Epithelial cell of esophagus (primary cell): ENCODE data around the gene GLI2.

Experiments used
- DNase-seq: peaks from one replicate; pipeline ENCODE4 v3.0.0; 2010; ENCODE audit warnings: low read depth
- H3K4me3 ChIP-seq: 2 replicates; pipeline ENCODE4 v1.5.1; 2011; ENCODE audit warnings: mild to moderate bottlenecking, low read length, control low read depth
- TF ChIP-seq, protein P1 (sequence below): IDR thresholded peaks from 2 replicates; pipeline ENCODE4 v1.5.1; 2011; ENCODE audit warnings: low read depth, mild to moderate bottlenecking, low read length, control low read depth, inconsistent platforms; ENCODE audit not compliant: insufficient read depth; ENCODE audit errors: missing control alignments

Gene GLI2

GRCh38 chr2:120729406-120730399 lies 6.0 kb upstream of the GLI2 start:
- TF ChIP-seq, protein P1, sequence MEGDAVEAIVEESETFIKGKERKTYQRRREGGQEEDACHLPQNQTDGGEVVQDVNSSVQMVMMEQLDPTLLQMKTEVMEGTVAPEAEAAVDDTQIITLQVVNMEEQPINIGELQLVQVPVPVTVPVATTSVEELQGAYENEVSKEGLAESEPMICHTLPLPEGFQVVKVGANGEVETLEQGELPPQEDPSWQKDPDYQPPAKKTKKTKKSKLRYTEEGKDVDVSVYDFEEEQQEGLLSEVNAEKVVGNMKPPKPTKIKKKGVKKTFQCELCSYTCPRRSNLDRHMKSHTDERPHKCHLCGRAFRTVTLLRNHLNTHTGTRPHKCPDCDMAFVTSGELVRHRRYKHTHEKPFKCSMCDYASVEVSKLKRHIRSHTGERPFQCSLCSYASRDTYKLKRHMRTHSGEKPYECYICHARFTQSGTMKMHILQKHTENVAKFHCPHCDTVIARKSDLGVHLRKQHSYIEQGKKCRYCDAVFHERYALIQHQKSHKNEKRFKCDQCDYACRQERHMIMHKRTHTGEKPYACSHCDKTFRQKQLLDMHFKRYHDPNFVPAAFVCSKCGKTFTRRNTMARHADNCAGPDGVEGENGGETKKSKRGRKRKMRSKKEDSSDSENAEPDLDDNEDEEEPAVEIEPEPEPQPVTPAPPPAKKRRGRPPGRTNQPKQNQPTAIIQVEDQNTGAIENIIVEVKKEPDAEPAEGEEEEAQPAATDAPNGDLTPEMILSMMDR: no peak
- no peak overlapping the region for H3K4me3 ChIP-seq
- peak; percentile 72 for DNase-seq

- TF ChIP-seq, protein P1: no peak
Observed at GRCh38 chr2:120731175-120731574, 4.5 kb upstream of the GLI2 start.

GRCh38 chr2:120732506-120733237 lies 3.0 kb upstream of the GLI2 start:
- no peak for DNase-seq
- H3K4me3 ChIP-seq: no peak overlapping the region
- TF ChIP-seq, protein P1: no peak

More at GRCh38 chr2:120731175-120731574, 4.5 kb upstream of the GLI2 start:
- DNase-seq: no peak
- no peak overlapping the region for H3K4me3 ChIP-seq

GRCh38 chr2:120733238-120733932 lies 2.3 kb upstream of the GLI2 start:
- TF ChIP-seq, protein P1: no peak
- no peak for DNase-seq
- no peak overlapping the region for H3K4me3 ChIP-seq

DNA sequence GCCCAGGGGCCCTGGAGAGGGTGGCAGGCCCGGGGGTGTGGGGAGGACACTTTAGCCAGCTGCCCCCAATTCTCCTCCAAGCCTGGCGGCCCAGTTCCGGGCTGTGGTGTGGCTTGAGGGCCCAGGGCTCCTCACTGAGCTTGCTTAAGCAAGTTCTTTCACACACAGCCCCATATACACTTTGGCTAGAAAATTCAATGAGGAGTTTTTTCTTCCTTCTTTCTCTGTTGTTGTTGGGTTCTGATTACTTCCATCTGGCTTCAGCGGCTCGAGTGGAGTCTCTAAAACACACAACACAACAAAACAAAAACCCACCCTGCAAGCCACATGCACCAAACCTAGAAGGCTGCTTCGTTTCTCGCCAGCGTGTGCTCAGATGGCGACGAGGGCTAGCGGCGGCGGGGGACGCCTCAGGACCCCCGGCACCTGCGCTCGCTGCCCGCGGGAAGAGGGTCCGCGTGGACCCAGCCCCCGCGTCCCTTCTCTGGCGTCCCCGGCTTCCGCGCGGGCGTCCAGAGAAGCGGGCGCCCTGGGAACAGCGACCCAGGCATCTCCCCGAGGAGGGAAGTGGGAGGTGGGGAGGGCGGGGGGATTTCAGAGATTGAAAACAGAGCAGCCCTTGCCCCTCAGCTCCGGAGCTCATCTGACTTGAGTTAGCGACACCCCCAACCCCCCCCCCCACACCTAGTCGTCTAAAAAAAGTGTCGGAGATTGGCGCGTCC lies 577 bp upstream of the GLI2 start:
- TF ChIP-seq, protein P1: no peak
- no peak overlapping the region for H3K4me3 ChIP-seq
- DNase-seq: no peak

GRCh38 chr2:120736202-120736623 lies 545 bp downstream of the GLI2 start:
- DNase-seq: peak; percentile 18
- TF ChIP-seq, protein P1: no peak
- H3K4me3 ChIP-seq: peak overlapping the region; percentile 28
